H9 (cell line): ENCODE data around the gene SLC7A5. TPM values are rescaled to one million over a fixed set of nuclear protein-coding genes. Genes with fewer than 3 reads are reported as not detected.

ENCODE experiments used
- DNase-seq: peaks from one replicate; pipeline ENCODE4 v3.0.0-alpha.2; 2017
- H2AFZ ChIP-seq: one replicate; pipeline ENCODE4 v1.6.1; 2013; ENCODE audit warnings: mild to moderate bottlenecking, low read length, control low read depth, moderate library complexity
- H2AK5ac ChIP-seq: 2 replicates; pipeline ENCODE4 v1.6.1; 2013; ENCODE audit warnings: low read length, control low read depth, mixed read lengths; ENCODE audit not compliant: insufficient read length
- H2BK120ac ChIP-seq: one replicate; pipeline ENCODE4 v1.6.1; 2013; ENCODE audit warnings: low read depth, mild to moderate bottlenecking, low read length, control low read depth, inconsistent platforms; ENCODE audit not compliant: poor library complexity, severe bottlenecking
- H2BK12ac ChIP-seq: 2 replicates; pipeline ENCODE4 v1.6.1; 2013; ENCODE audit warnings: low read length, control low read depth, mixed read lengths, low read depth; ENCODE audit not compliant: insufficient read length
- H2BK15ac ChIP-seq: 2 replicates; pipeline ENCODE4 v1.6.1; 2013; ENCODE audit warnings: low read depth, low read length, control low read depth
- H2BK20ac ChIP-seq: one replicate; pipeline ENCODE4 v1.6.1; 2013; ENCODE audit warnings: low read depth, mild to moderate bottlenecking, low read length, control low read depth, inconsistent platforms; ENCODE audit not compliant: poor library complexity, severe bottlenecking
- H2BK5ac ChIP-seq: 2 replicates; pipeline ENCODE4 v1.6.1; 2013; ENCODE audit warnings: low read length, control low read depth, mixed read lengths; ENCODE audit not compliant: insufficient read length
- H3K14ac ChIP-seq: 2 replicates; pipeline ENCODE4 v1.6.1; 2013; ENCODE audit warnings: low read length, control low read depth; ENCODE audit not compliant: insufficient read depth
- H3K18ac ChIP-seq: 2 replicates; pipeline ENCODE4 v1.6.1; 2013; ENCODE audit warnings: low read depth, mild to moderate bottlenecking, mixed read lengths, low read length, control low read depth; ENCODE audit not compliant: insufficient read length
- H3K23ac ChIP-seq: 2 replicates; pipeline ENCODE4 v1.6.1; 2013; ENCODE audit warnings: low read length, control low read depth, mixed read lengths, low read depth; ENCODE audit not compliant: insufficient read length
- H3K23me2 ChIP-seq: 2 replicates; pipeline ENCODE4 v1.6.1; 2013; ENCODE audit warnings: low read depth, mild to moderate bottlenecking, mixed read lengths, low read length, control low read depth; ENCODE audit not compliant: insufficient read length, poor library complexity, severe bottlenecking
- H3K27ac ChIP-seq: 2 replicates; pipeline ENCODE4 v1.5.1; 2013; ENCODE audit warnings: low read length, control low read depth, mixed read lengths, low read depth; ENCODE audit not compliant: insufficient read length
- H3K27me3 ChIP-seq: 2 replicates; pipeline ENCODE4 v1.6.1; 2013; ENCODE audit warnings: low read length, control low read depth, inconsistent platforms; ENCODE audit not compliant: insufficient read depth
- H3K4ac ChIP-seq: 2 replicates; pipeline ENCODE4 v1.6.1; 2013; ENCODE audit warnings: low read depth, mild to moderate bottlenecking, control low read depth, inconsistent platforms, low read length, moderate library complexity
- H3K4me1 ChIP-seq: 2 replicates; pipeline ENCODE4 v1.6.1; 2013; ENCODE audit warnings: low read length, control low read depth, inconsistent platforms; ENCODE audit not compliant: insufficient read depth
- H3K4me2 ChIP-seq: 2 replicates; pipeline ENCODE4 v1.6.1; 2013; ENCODE audit warnings: low read length, control low read depth, mixed read lengths; ENCODE audit not compliant: insufficient read length, insufficient read depth
- H3K56ac ChIP-seq: 2 replicates; pipeline ENCODE4 v1.6.1; 2013; ENCODE audit warnings: low read depth, mild to moderate bottlenecking, mixed read lengths, low read length, control low read depth; ENCODE audit not compliant: insufficient read length
- H3K79me1 ChIP-seq: 2 replicates; pipeline ENCODE4 v1.6.1; 2013; ENCODE audit warnings: low read depth, mild to moderate bottlenecking, moderate library complexity, low read length, control low read depth, inconsistent platforms; ENCODE audit not compliant: insufficient read depth, poor library complexity, severe bottlenecking
- H3K79me2 ChIP-seq: 2 replicates; pipeline ENCODE4 v1.6.1; 2013; ENCODE audit warnings: low read length, control low read depth, inconsistent platforms; ENCODE audit not compliant: insufficient read depth
- H3K9ac ChIP-seq: 2 replicates; pipeline ENCODE4 v1.6.1; 2013; ENCODE audit warnings: low read length, control low read depth, mixed read lengths; ENCODE audit not compliant: insufficient read length; ENCODE audit errors: extremely low read depth
- H3K9me3 ChIP-seq: one replicate; pipeline ENCODE4 v1.6.1; 2013; ENCODE audit warnings: low read depth, low read length, inconsistent platforms; ENCODE audit not compliant: control insufficient read depth
- H3T11ph ChIP-seq: one replicate; pipeline ENCODE4 v1.6.1; 2013; ENCODE audit warnings: mild to moderate bottlenecking, low read length, control low read depth, inconsistent platforms
- H4K20me1 ChIP-seq: one replicate; pipeline ENCODE4 v1.6.1; 2013; ENCODE audit not compliant: control insufficient read depth, insufficient read length, insufficient read depth
- H4K5ac ChIP-seq: 2 replicates; pipeline ENCODE4 v1.6.1; 2013; ENCODE audit warnings: low read depth, mild to moderate bottlenecking, mixed read lengths, low read length, control low read depth; ENCODE audit not compliant: insufficient read length
- H4K8ac ChIP-seq: replicated peaks from 2 replicates; pipeline ENCODE4 v1.6.1; 2013; ENCODE audit warnings: low read length, control low read depth, mixed read lengths, low read depth; ENCODE audit not compliant: insufficient read length
- H4K91ac ChIP-seq: 2 replicates; pipeline ENCODE4 v1.6.1; 2013; ENCODE audit warnings: low read depth, mild to moderate bottlenecking, moderate library complexity, mixed read lengths, low read length, control low read depth; ENCODE audit not compliant: insufficient read length
- H3K27ac Mint-ChIP-seq, 3 experiments: 2 replicates in 2 of 3; 3 replicates in 1 of 3; pipeline ENCODE4 v1.8.0; 2020 to 2021; ENCODE audit warnings: mixed read lengths in 3 of 3, mild to moderate bottlenecking in 1 of 3, moderate library complexity in 1 of 3
- H3K27me3 Mint-ChIP-seq: 2 replicates; pipeline ENCODE4 v1.8.0; 2021; ENCODE audit warnings: low read depth, mild to moderate bottlenecking, moderate library complexity, mixed read lengths
- H3K36me3 Mint-ChIP-seq, 3 experiments: 2 replicates in 2 of 3; 3 replicates in 1 of 3; pipeline ENCODE4 v1.8.0; 2020 to 2021; ENCODE audit warnings: low read depth in 3 of 3, mixed read lengths in 3 of 3; ENCODE audit not compliant: insufficient read depth in 1 of 3
- H3K4me1 Mint-ChIP-seq, 2 experiments: 2 replicates each; pipeline ENCODE4 v1.8.0; 2020; ENCODE audit warnings: mixed read lengths in 2 of 2
- H3K4me3 Mint-ChIP-seq, 2 experiments: 2 replicates in 1 of 2; 3 replicates in 1 of 2; pipeline ENCODE4 v1.8.0; 2020 to 2021; ENCODE audit warnings: mild to moderate bottlenecking in 2 of 2, mixed read lengths in 2 of 2, moderate library complexity in 1 of 2
- H3K9me3 Mint-ChIP-seq, 2 experiments: 2 replicates in 1 of 2; 3 replicates in 1 of 2; pipeline ENCODE4 v1.8.0; 2020; ENCODE audit warnings: mild to moderate bottlenecking in 2 of 2, mixed read lengths in 2 of 2, moderate library complexity in 1 of 2
- WGBS: extraction: QIAGEN DNeasy Blood & Tissue Kit; methylation state at CpG from one replicate; pipeline ENCODE4 v1.1.7; 2013; ENCODE audit warnings: missing lambda C conversion rate, low lambda C conversion rate, mixed read lengths; ENCODE audit not compliant: insufficient read length; ENCODE audit errors: extremely low coverage; 5-methylcytosine and 5-hydroxymethylcytosine counted together
- total RNA-seq: library from RNA; stranded (reverse); gene quantifications from 2 replicates; pipeline ENCODE4 v1.2.1, GENCODE V29; 2021
- TF ChIP-seq, protein P1 (sequence below): fragments of 200-600 bp; sonication (generic); conservative IDR thresholded peaks from 3 replicates; pipeline ENCODE4 v1.8.0; 2021; ENCODE audit warnings: antibody characterized with exemption, mild to moderate bottlenecking

The SLC7A5 gene
- total RNA-seq, 1 experiment from 2014 or later = 217 TPM

DNA sequence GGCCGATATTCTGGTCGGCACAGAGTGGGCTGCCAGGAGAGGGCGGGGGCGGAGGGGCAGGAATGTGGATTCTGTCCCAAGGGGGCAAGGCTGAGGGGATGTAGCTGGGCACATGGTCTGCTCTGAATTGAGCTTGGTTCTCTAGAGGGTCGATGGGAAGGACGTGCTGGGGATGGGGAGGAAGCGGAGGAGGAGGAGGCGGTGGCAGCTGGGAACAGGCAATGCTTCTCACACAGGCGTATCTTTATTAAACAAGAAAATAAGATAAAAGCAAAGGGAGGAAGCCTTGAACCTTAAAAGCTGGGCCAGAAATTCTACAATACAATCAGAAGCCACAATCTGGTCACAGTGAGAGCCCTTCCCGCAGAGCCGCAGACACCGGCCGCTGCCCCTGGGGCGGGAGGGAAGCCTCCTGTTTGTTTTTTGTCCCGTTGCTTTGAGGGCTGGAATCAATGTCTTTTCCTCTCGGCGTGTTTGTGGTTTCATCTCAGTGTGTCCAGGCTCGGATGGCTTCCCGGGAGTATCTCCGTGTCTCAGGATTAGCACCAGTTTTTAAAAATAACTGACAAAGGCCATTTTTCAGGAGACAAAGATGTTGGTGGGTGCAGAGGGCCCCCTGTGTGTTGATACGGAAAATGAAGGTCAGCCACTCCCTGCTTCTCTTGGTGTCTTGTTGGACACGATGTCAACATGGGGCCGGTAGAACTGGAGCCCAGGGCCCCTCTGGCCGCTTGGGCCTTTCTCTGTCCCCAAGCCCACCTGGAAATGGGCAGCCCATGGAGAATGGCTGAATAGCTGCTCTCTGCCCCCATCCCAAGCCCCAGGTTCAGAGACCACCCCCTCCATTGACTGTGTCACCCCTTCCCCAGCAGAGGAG lies 12.3 kb upstream of the SLC7A5 start:
- peak overlapping the region in 1 of 3 experiments; percentile 18; a peak in 1 of 7 replicates for H3K27ac Mint-ChIP-seq
- no CpG with 5 or more reads among the region's 24 CpGs for WGBS
- no peak overlapping the region for H2AK5ac ChIP-seq

More for the DNA sequence above, 12.3 kb upstream of the SLC7A5 start:
- H3K23me2 ChIP-seq = no peaks in the 10 kb centered on the region
- no peak overlapping the region for H4K8ac ChIP-seq
- no peak overlapping the region for H2BK120ac ChIP-seq
- no peak overlapping the region for H3K18ac ChIP-seq
- H3K4ac ChIP-seq = no peak overlapping the region
- H3K27me3 ChIP-seq = no peaks in the 10 kb centered on the region
- no peak overlapping the region for H3K14ac ChIP-seq
- H4K5ac ChIP-seq = no peak overlapping the region
- no peak overlapping the region for H3K4me2 ChIP-seq
- H3K23ac ChIP-seq = no peak overlapping the region
- no peaks in the 10 kb centered on the region; the same call in 1 of the 2 replicates for H3K4me1 ChIP-seq
- Mint-ChIP-seq H3K4me3 (no peak overlapping the region), H3K4me1 (peaks cover 48 to 60% of the 10 kb centered on the region in 2 experiments), H3K36me3 (peaks cover 0 to 6% (median 5%) of the 10 kb centered on the region in 3 experiments; a peak in 4 of 7 replicates), H3K27me3 (peaks cover 26% of the 10 kb centered on the region), H3K9me3 (peaks cover 5 to 11% of the 10 kb centered on the region in 2 experiments; a peak in 3 of 5 replicates)
- H3K9me3 ChIP-seq = no peaks in the 10 kb centered on the region
- H3T11ph ChIP-seq = no peak overlapping the region
- no peak overlapping the region for H3K27ac ChIP-seq
- H3K79me2 ChIP-seq = no peaks in the 10 kb centered on the region
- TF ChIP-seq, protein P1, sequence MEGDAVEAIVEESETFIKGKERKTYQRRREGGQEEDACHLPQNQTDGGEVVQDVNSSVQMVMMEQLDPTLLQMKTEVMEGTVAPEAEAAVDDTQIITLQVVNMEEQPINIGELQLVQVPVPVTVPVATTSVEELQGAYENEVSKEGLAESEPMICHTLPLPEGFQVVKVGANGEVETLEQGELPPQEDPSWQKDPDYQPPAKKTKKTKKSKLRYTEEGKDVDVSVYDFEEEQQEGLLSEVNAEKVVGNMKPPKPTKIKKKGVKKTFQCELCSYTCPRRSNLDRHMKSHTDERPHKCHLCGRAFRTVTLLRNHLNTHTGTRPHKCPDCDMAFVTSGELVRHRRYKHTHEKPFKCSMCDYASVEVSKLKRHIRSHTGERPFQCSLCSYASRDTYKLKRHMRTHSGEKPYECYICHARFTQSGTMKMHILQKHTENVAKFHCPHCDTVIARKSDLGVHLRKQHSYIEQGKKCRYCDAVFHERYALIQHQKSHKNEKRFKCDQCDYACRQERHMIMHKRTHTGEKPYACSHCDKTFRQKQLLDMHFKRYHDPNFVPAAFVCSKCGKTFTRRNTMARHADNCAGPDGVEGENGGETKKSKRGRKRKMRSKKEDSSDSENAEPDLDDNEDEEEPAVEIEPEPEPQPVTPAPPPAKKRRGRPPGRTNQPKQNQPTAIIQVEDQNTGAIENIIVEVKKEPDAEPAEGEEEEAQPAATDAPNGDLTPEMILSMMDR = no peak
- H2BK5ac ChIP-seq = no peak overlapping the region
- no peaks in the 10 kb centered on the region for H3K79me1 ChIP-seq
- H2BK20ac ChIP-seq = no peak overlapping the region
- no peak overlapping the region for H2AFZ ChIP-seq
- no peak overlapping the region for H3K9ac ChIP-seq
- no peaks in the 10 kb centered on the region for H4K20me1 ChIP-seq
- no peak overlapping the region for H2BK12ac ChIP-seq
- H2BK15ac ChIP-seq = no peak overlapping the region
- no peak overlapping the region for H3K56ac ChIP-seq
- no peak for DNase-seq
- no peak overlapping the region for H4K91ac ChIP-seq
